Lung (tissue), 12 donors: ENCODE measurements around the gene LYSMD2. TPM values are rescaled to one million over a fixed set of nuclear protein-coding genes. Genes with fewer than 3 reads are reported as not detected.

Experiments
- ATAC-seq: fragments of 200-7000 bp; cut with Tn5 transposase; one replicate; pipeline ENCODE4 v1.9.1; 2020; ENCODE audit warnings: moderate number of reproducible peaks; ENCODE audit not compliant: insufficient read depth, low FRiP score
- DNase-seq, 3 donors: peaks; one replicate each; pipeline ENCODE4 v3.0.0-alpha.2; 2013 to 2017
- H3K27ac ChIP-seq, 2 donors: one replicate each; pipeline ENCODE4 v1.5.1; 2013; ENCODE audit warnings: mild to moderate bottlenecking in 2 of 2, moderate library complexity in 2 of 2, control low read depth in 1 of 2, inconsistent platforms in 1 of 2, low read depth in 1 of 2, low read length in 1 of 2
- H3K27me3 ChIP-seq, 3 donors: one replicate each; pipeline ENCODE4 v1.5.1; 2013; ENCODE audit warnings: low read length in 2 of 3; ENCODE audit not compliant: control insufficient read depth in 3 of 3, insufficient read depth in 3 of 3
- H3K36me3 ChIP-seq, 4 donors: one replicate each; pipeline ENCODE4 v1.5.1; 2013; ENCODE audit warnings: low read length in 4 of 4, mild to moderate bottlenecking in 1 of 4, moderate library complexity in 1 of 4; ENCODE audit not compliant: control insufficient read depth in 4 of 4, insufficient read depth in 4 of 4
- H3K4me1 ChIP-seq, 5 donors: one replicate each; pipeline ENCODE4 v1.5.1; 2013; ENCODE audit warnings: low read length in 5 of 5, mild to moderate bottlenecking in 2 of 5, moderate library complexity in 1 of 5; ENCODE audit not compliant: control insufficient read depth in 5 of 5, insufficient read depth in 5 of 5
- H3K4me3 ChIP-seq: one replicate; pipeline ENCODE4 v1.5.1; 2013; ENCODE audit warnings: mild to moderate bottlenecking, control low read depth, moderate library complexity
- H3K9ac ChIP-seq, 2 donors: one replicate each; pipeline ENCODE4 v1.5.1; 2013; ENCODE audit warnings: low read length in 2 of 2, control low read depth in 1 of 2; ENCODE audit not compliant: insufficient read depth in 1 of 2
- H3K9me3 ChIP-seq, 4 donors: one replicate each; pipeline ENCODE4 v1.5.1; 2013; ENCODE audit warnings: low read length in 3 of 4, mild to moderate bottlenecking in 1 of 4, moderate library complexity in 1 of 4; ENCODE audit not compliant: control insufficient read depth in 4 of 4, insufficient read depth in 3 of 4
- WGBS, 2 donors: extraction: QIAGEN DNeasy Blood & Tissue Kit; methylation state at CpG; one replicate each; pipeline ENCODE4 v1.1.7; 2013; 5-methylcytosine and 5-hydroxymethylcytosine counted together
- polyA plus RNA-seq, 2 donors: library from polyadenylated mRNA; stranded (reverse); fragments of 200-250 nt; gene quantifications; one replicate each; pipeline ENCODE4 v1.2.1, GENCODE V29; 2013
- total RNA-seq, 2 donors: library from RNA; depleted of rRNA in 1 of 2; stranded (reverse); fragments of >200 nt in 1 of 2; gene quantifications; one replicate each; pipeline ENCODE4 v1.2.1, GENCODE V29; 2014 to 2021
- TF ChIP-seq, protein P1 (sequence below): IDR thresholded peaks from 2 replicates; pipeline ENCODE4 v1.5.1; 2012; ENCODE audit warnings: mild to moderate bottlenecking; ENCODE audit errors: control extremely low read depth, extremely low read depth
- donor health status: control.
- donor health status: control.
- donor health status: Bipolar disorder and iron deficiency.
- donor health status: healthy.
- donor health status: DM: yes; HTN: yes; CAD: no.

LYSMD2 gene
- total and polyA plus RNA-seq, 4 donors: 8.1 to 17.4 (median 13.6) TPM

DNA sequence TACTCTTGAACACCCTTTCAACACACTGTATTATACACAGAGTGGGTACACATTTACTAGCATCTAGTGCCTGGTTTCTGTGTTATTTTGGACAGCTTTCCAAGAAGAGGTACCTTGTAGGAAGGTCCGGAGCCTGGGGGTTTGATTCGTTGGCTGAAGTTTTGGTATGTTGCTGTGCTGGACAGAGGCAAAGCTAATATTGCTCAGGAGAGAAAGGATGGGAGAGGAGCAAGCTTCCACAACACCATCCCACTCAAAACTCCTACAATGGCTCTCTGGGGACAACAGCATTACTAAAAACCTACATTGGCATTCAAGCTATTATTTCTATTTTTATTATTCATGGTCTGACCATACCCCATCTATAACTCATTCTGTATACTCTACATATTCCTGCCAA lies 1.1 kb upstream of the LYSMD2 start:
- Histone ChIP-seq H3K9me3 (no peaks in the 10 kb centered on the region), H3K4me1 (peaks cover 0 to 11% (median 3%) of the 10 kb centered on the region in 5 donors), H3K27ac (peak overlapping the region in 1 of 2 donors; percentile 59), H3K4me3 (no peak overlapping the region), H3K9ac (no peak overlapping the region), H3K36me3 (no peaks in the 10 kb centered on the region), H3K27me3 (peaks cover 0 to 8% (median 5%) of the 10 kb centered on the region in 3 donors)
- WGBS, 2 donors: 70 to 89% methylated on average over 2 of the region's 2 CpGs
- ATAC-seq (no peak), DNase-seq (no peak)
- TF ChIP-seq, protein P1, sequence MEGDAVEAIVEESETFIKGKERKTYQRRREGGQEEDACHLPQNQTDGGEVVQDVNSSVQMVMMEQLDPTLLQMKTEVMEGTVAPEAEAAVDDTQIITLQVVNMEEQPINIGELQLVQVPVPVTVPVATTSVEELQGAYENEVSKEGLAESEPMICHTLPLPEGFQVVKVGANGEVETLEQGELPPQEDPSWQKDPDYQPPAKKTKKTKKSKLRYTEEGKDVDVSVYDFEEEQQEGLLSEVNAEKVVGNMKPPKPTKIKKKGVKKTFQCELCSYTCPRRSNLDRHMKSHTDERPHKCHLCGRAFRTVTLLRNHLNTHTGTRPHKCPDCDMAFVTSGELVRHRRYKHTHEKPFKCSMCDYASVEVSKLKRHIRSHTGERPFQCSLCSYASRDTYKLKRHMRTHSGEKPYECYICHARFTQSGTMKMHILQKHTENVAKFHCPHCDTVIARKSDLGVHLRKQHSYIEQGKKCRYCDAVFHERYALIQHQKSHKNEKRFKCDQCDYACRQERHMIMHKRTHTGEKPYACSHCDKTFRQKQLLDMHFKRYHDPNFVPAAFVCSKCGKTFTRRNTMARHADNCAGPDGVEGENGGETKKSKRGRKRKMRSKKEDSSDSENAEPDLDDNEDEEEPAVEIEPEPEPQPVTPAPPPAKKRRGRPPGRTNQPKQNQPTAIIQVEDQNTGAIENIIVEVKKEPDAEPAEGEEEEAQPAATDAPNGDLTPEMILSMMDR: no peak

DNA sequence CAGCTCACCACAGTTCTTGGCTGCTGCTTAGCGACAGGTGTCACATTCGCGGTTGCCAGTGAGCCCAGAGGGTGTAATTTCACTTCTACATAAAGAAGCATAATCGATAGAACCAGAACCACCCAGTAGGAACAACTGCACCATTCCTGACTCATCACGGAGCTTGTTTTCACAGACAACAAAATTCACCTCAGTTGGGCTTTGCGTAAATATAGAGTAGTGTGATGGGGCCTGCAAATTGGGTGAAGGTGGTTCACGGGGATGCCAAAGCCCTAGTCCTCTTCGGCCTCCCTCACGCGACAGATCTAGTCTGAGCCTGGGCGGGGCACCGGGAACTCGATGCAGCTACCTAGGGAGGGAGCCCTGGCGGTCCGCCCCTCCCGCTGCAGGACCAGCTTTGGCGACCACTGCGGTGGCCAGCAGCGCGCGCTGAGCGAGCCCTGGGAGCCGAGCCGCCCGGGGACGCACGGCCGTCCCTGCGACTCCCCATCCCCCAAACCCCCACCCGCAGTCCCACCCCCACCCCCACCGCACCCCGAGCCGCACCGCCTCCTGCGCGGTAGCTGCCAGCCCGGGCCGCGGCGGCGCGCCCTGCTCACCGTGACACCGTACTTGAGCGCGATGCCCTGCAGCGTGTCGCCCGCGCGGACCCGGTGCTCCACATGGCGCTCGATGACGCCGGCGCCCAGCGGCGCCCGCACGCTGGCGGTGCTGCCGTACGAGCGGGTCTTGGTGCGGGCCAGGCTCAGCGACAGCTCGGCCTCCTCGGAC lies 519 bp downstream of the LYSMD2 start:
- no peaks in the 10 kb centered on the region for H3K36me3 ChIP-seq
- peaks cover 0 to 8% (median 3%) of the 10 kb centered on the region in 3 donors for H3K27me3 ChIP-seq
- TF ChIP-seq, protein P1: no peak
- H3K9ac ChIP-seq: peak overlapping the region in 1 of 2 donors; percentile 82
- peak; percentile 53 for ATAC-seq
- H3K4me3 ChIP-seq: peak overlapping the region; percentile 72
- peak overlapping the region; percentile 47 to 89 for H3K27ac ChIP-seq
- H3K4me1 ChIP-seq: peaks cover 0 to 13% (median 3%) of the 10 kb centered on the region in 5 donors
- DNase-seq: no peak
- 2% methylated on average over 60 to 69 of the region's 69 CpGs for WGBS, 2 donors
- no peaks in the 10 kb centered on the region for H3K9me3 ChIP-seq

DNA sequence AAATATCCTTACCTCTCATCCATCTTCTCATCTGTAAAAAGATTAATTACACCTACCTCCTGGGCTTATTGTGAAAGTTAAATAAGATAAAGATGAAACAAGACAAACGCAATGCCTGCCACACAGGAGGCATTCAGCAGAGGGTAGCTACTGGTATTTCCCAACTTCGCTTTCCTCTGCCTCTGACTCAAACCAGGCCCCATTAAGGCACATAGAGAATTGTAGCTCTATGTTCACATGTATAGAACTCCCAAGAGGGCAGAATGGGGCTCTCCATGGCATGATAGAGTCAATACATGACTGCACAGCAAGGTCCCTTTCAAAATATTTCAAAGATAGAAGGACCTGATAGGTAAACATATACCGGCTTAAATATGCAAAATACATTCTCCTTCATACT lies 1.4 kb downstream of the LYSMD2 start:
- DNase-seq (no peak), ATAC-seq (no peak)
- no peak overlapping the region for H3K9ac ChIP-seq
- no peaks in the 10 kb centered on the region for H3K9me3 ChIP-seq
- WGBS, 2 donors: 32 to 53% methylated on average over 3 of the region's 3 CpGs
- TF ChIP-seq, protein P1: no peak
- H3K27ac ChIP-seq: peak overlapping the region in 1 of 2 donors; percentile 17
- no peaks in the 10 kb centered on the region for H3K36me3 ChIP-seq
- H3K27me3 ChIP-seq: peaks cover 0 to 8% (median 3%) of the 10 kb centered on the region in 3 donors
- H3K4me1 ChIP-seq: peaks cover 0 to 18% (median 3%) of the 10 kb centered on the region in 5 donors
- H3K4me3 ChIP-seq: no peak overlapping the region
